HG03196 (cell line): ENCODE measurements around the gene UTP14A.
"Not testable (repeated sequence)": the region's sequence is repeated elsewhere in the genome, so short reads cannot be mapped to it uniquely, and the experiment has no call there.

Experiments used
- ATAC-seq: cut with Tn5 transposase; IDR thresholded peaks from one replicate; pipeline ENCODE4 v1.9.1; 2021; ENCODE audit not compliant: unreplicated experiment

UTP14A gene, protein sequence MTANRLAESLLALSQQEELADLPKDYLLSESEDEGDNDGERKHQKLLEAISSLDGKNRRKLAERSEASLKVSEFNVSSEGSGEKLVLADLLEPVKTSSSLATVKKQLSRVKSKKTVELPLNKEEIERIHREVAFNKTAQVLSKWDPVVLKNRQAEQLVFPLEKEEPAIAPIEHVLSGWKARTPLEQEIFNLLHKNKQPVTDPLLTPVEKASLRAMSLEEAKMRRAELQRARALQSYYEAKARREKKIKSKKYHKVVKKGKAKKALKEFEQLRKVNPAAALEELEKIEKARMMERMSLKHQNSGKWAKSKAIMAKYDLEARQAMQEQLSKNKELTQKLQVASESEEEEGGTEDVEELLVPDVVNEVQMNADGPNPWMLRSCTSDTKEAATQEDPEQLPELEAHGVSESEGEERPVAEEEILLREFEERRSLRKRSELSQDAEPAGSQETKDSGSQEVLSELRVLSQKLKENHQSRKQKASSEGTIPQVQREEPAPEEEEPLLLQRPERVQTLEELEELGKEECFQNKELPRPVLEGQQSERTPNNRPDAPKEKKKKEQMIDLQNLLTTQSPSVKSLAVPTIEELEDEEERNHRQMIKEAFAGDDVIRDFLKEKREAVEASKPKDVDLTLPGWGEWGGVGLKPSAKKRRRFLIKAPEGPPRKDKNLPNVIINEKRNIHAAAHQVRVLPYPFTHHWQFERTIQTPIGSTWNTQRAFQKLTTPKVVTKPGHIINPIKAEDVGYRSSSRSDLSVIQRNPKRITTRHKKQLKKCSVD

DNA sequence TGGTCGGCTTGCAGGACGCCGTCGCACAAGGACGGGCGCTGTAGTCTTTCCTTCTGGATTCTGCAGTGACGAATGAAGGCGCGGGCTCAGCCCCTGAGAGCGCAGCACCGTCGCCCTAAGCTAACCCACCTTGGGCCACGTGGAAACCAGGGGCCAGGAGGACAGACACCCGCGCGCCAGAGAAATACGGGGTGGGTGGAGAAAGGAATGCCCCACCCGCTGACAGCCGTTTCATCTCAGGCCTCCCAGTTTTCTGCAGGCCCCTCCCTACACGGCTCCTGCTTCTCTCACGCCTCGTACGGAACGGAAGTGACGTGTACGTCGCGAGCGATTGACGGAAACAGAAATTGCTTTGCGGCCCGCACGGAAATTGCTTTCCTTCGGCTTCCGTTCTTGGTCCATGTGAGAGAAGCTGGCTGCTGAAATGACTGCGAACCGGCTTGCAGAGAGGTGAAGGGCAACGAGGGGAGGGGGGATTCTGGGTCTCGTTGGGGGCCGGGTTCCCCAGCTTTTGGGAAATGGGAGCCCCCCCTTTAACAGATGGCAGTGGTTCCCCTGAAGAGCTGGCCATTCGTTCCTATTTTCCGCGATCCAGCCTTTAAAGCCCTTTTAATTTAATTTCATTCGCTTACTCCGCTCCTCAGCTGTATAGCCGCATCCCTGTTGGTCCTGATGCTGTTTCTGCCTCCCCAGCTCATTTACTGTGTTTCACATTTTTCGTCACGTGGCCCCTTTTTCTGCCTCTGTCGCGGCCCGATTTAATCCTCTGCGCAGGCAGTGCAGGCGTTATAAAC lies at the start of gene UTP14A:
UTP14A (plus strand) TSS at position 378 of the 794 bp plus-strand sequence; CDS start at position 425, 47 bp downstream.
- peak; percentile 97 for ATAC-seq

GRCh38 chrX:129859134-129859533 lies 46.8 kb upstream of the UTP14A start:
- ATAC-seq, result not testable (repeated sequence)

GRCh38 chrX:129866321-129866720 lies 39.6 kb upstream of the UTP14A start:
- not testable (repeated sequence) for ATAC-seq

DNA sequence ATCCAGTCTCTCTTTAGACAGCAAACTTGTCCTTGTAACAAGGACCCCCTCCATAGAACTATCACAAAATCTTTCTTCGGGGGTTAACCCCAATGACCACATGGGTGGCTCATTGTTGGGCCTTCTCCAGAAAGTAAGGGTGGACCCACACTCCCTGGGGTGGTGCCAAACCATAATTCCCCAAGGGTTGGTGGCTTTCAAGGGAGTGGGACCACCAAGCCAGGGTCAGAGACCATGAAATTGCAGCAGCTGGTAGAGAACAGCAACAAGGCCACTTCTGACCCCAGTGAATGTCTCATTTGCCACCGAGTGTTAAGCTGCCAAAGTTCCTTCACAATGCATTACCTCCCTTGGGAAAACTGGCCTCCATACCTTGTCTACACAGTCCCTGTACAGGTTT lies 33.4 kb upstream of the UTP14A start:
- ATAC-seq, result no peak

- no peak for ATAC-seq
Measured at GRCh38 chrX:129875669-129876068, 30.3 kb upstream of the UTP14A start.

DNA sequence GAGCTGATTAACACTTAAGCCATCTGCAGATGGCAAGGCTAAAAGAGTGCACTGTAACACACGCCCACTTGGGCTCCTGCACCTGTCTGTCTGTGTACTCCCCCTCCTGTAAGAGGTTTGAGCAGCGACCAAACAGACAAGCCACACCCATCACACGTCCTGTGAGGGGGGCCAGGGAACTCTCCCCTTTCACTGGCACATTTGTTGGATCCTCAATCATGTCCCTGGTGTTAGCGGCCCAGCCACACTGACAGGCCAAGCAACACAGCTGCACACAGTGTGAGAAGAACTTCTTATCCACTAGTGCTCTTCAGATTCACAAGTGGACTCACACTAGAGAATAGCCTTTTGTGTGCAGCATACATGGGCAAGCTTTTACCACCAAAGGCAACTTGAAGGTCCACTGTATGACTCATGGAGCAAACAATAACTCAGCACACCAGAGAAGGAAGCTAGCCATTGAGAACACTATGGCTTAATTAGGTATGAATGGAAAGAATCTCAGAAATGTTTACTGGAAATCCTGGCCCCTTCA lies 29.1 kb upstream of the UTP14A start:
- ATAC-seq, result no peak

GRCh38 chrX:129877401-129877800 lies 28.6 kb upstream of the UTP14A start:
- no peak for ATAC-seq

- ATAC-seq, result no peak
Measured at GRCh38 chrX:129900054-129900453, 5.9 kb upstream of the UTP14A start.

GRCh38 chrX:129908636-129909035 lies 2.7 kb downstream of the UTP14A start:
- ATAC-seq, result no peak

DNA sequence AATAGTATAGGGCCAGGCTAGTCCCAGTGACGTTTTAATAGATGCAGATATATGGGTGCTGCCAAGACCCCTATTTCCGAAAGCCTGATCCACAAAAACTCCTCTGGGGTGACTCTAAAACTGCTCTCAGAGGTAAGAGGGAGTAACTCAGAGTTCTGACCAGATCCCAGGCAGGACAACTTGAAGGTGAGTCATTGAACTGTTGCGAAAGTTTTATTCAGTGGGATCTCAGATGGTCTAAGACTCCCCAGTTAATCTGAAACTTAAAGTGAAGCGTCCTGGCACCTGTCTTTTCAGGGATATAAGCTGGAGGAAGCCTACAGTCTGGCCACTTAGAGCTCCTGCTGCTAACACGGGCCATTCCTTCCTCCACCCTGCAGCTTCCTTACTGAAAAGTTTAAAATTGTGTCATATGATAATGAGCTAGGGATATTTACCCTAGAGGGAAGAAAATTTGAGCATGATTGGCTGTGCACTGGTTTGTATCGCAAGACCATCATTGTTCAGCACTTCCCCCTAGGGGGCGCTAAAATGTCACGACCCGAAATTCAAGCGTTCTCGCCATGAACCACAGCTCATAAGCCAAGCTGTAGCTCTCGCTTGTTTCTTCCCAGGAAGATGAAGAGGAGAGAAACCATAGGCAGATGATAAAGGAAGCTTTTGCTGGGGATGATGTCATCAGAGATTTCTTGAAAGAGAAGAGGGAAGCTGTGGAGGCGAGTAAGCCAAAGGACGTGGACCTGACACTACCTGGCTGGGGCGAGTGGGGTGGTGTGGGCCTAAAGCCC lies 19.5 kb downstream of the UTP14A start:
- ATAC-seq, result no peak

DNA sequence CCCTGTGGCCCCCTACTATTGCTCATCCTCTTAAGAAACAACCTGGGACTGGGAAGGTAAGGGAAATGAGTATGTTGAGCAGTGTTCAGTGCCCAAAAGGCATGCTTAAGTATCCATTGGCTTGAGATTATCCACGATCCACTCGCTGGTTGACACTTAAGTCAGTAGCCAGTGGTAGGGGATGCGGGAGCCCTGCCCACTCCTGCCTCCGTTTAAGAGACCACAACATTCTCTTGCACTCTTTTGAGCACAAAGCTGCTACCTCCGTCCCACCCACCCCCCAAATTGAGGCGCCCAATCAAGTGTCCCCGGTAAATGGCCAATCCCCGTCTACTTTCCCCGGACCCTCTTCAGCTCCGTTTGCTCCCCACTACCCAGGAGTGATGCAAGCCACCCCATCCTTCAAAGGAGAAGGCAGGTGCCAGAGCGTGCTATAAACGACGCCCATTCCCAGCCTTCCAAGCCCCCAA lies 25.0 kb downstream of the UTP14A start:
- no peak for ATAC-seq

- peak; percentile 75 for ATAC-seq
Measured at GRCh38 chrX:129931411-129932015, 25.5 kb downstream of the UTP14A start.

DNA sequence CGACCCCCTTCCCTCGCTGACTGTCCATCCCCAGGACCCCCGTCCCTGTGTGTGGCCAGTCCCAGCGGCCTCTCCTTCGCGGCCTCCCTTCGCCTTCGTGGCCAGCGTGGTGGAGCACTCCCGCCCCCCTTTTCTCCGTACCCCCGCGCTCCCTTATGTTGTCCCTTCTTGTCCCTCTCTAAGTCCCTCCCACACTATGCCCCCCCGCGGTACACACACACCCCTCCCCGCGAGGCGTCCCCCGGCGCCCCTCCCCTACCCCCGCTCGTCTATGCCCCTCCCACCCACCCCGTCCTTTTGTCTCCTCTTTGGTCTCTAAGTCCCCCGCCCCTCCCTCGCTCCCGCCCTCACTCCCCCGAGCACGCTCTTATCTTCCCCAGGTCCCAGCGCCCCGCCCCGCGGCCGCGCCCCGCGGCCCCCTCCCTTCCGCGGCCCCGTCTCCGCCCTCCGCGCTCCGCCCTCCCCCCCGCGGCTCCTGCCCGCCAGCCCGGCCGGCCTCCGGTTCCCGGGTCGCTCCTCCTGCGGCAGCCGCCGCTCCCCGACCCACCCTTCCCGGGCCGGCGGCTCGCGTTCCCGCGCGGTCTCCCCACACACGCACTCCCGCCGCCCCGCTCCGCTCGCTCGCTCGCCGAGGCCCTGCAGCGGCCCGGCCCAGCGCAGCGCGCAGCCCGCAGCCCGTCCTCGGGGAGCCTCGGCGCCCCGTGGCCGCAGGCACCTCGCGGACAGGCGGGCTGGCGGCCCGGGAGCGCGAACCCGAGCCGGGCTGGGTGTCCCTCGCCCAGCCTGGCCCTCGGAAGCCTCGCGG lies 26.3 kb downstream of the UTP14A start:
- ATAC-seq, result peak; percentile 45

GRCh38 chrX:129932821-129933321 lies 26.9 kb downstream of the UTP14A start:
- ATAC-seq, result no peak

DNA sequence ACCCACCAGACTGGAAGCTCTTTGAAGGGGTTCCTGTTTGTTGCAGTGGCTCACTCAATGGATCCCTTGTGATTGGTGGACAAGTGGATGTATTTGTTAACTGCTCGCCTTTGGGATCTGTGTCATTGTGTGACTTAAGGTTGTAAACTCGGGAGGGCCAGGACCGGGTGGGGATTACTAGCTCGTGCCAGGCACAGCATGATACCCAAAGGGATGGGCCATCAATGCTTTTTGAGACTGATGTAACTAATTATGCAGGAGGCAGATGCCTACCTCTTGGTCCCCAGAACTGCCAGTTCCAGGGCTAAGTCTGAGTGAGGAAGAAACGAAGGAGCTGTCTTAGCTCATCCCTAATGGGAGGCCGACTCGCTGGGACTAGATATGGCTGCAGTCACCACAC lies 27.7 kb downstream of the UTP14A start:
- no peak for ATAC-seq

GRCh38 chrX:129934461-129934860 lies 28.5 kb downstream of the UTP14A start:
- ATAC-seq, result no peak

GRCh38 chrX:129934952-129935351 lies 29.0 kb downstream of the UTP14A start:
- no peak for ATAC-seq

DNA sequence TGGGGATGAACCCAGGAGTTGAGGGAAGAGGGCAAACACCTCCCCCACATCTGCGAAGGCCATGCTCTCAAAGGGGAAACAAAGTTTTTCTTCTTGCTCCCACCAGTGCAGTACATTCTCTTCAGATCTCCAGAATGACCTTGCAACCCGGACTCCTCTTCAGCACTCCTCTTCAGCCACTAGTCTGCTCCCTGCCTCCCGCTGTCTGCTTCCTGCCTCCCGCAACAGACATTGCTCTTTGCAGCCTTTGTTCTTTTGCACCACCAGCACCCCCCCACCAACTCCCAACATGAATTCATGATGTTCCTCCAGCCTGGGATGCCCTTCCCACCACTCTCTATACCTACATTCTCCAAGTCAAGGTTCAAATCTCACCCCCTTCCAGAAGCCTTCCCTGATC lies 32.1 kb downstream of the UTP14A start:
- ATAC-seq, result no peak

GRCh38 chrX:129939986-129940385 lies 34.0 kb downstream of the UTP14A start:
- no peak for ATAC-seq
